ENCODE results near the gene MRI1. TPM values are rescaled to one million over a fixed set of nuclear protein-coding genes. Genes with fewer than 3 reads are reported as not detected.
"Not testable (repeated sequence)": the region's sequence is repeated elsewhere in the genome, so short reads cannot be mapped to it uniquely, and the experiment has no call there.

The MRI1 gene
- polyA plus RNA-seq, 3 donors: 12.4 to 33.5 (median 28.3) TPM

DNA sequence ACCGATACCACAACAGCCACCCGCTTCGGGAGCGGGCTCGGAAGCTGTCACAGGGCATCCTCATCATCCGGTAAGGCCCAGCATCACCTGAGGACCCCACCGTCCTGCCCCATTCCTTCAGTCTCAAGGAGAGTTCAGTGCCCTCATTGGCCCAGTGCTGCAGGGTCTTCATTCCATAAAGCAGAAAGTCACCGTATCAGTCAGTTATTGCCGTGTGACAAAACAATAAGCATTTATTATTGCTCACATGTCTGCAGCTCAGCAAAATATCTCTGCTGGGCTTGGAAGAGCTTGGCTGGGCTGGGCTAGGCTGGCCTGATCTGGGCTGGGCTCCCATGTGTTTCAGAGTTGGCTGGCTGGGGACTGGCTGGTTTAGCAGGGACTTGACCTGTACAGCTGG lies 8.1 kb upstream of the MRI1 start:
- H3K27ac ChIP-seq (ENCODE audit: low read depth, low read length): no peak overlapping the region
- WGBS, 3 donors: 96 to 98% (median 98%) methylated on average over 9 of the region's 9 CpGs

DNA sequence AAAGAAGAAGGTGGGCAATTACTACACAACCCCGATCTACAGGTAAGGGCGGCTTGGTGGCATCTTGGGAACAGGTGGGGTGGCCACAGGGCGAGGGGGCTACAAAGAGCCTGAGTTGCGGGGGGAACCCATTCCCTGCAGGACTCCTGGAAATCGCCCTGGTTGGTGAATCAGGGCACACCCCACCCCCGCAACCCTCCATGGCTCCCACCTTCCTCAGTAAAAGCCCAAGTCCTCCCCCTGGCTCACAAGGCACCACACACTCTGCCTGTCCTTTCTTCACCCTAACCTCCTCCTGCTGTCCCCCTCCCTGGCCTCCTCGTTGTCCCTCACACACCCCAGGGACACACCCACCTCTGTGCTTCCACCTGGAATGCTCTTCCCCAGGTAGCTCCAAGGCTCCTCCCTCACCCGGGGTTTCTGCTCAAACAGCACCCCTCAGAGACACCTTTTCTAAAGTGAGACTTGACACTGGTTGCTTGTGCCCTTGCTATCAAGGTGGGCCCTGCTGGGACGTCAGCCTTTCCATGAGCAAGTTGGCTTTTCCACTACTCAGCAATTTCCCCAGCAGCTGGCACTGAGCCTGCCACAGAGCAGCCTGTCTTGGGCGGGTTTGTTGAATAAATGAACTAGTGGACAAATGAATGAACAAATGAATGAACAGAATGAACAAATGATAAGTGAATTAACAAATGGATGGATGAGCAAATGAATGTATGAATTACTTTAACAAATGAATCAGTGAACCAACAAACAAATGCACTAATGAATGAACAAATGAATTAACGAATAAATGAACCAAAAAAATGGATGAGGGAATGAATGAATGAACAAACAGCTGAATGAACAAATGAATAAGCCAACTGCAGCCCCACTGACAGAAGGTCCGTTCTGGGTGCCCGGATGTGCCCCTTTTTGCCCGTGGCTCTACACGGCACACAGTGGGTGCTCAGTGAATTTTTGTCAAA lies 6.2 kb upstream of the MRI1 start:
- 87 to 92% (median 88%) methylated on average over 15 of the region's 15 CpGs for WGBS, 3 donors
- no peak overlapping the region for H3K27ac ChIP-seq (ENCODE audit: low read depth, low read length)

DNA sequence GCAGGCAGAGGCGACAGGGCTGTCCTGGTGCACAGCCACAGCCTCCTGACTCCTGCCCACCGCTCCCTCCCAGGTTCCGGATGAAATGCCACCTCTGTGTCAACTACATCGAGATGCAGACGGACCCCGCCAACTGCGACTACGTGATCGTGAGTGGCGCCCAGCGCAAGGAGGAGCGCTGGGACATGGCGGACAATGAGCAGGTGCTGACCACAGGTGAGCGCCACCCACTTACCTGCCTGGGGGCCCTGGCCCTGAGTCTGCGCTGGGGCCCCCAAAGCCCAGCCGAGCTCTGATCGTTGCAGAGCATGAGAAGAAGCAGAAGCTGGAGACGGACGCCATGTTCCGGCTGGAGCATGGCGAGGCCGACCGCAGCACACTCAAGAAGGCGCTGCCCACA lies 5.5 kb upstream of the MRI1 start:
- 96% methylated on average over 24 of the region's 24 CpGs for whole genome bisulfite sequencing, 3 donors
- H3K27ac ChIP-seq (ENCODE audit: low read depth, low read length): no peak overlapping the region

DNA sequence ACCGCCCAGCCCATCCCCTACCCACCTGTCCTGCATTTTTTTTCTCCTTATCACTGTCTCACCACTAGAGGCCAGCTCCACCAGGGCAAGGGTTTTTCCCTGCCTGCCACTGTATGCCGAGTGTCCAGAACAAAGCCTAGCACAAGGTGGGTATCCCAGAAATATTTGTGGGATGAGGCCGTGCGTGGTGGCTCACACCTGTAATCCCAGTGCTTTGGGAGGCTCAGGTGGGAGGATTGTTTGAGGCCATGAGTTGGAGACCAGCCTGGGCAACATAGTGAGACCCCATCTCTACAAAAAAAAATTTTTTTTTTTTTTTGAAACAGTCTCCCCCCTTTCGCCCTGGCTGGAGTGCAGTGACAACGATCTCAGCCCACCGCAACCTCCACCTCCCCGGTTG lies 2.9 kb upstream of the MRI1 start:
- 83 to 97% (median 97%) methylated on average over 8 of the region's 8 CpGs for WGBS, 3 donors
- no peak overlapping the region for H3K27ac ChIP-seq (ENCODE audit: low read depth, low read length)

DNA sequence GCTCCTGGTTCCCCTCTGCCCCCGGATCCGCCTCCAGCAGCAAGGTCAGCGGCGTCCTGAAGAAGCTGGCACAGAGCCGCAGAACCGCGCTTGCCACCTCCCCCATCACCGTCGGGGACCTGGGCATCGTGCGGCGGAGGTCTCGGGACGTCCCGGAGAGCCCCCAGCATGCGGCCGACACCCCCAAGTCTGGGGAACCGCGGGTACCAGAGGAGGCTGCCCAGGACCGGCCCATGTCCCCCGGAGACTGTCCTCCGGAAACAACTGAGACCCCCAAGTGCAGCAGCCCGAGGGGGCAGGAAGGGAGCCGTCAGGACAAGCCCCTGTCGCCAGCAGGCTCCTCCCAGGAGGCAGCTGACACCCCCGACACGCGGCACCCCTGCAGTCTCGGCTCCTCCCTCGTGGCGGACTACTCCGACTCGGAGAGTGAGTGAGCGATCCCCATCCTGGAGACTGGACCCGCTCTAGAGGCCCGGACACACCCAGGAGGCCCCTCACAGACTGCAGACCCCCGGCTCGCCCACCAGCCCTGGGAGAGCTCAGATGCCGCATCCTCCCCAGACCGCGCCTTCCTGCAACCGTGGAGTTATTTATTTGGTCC lies 1.6 kb upstream of the MRI1 start:
- no peak overlapping the region for H3K27ac ChIP-seq (ENCODE audit: low read depth, low read length)
- 87 to 92% (median 89%) methylated on average over 40 to 42 of the region's 42 CpGs for WGBS, 3 donors

DNA sequence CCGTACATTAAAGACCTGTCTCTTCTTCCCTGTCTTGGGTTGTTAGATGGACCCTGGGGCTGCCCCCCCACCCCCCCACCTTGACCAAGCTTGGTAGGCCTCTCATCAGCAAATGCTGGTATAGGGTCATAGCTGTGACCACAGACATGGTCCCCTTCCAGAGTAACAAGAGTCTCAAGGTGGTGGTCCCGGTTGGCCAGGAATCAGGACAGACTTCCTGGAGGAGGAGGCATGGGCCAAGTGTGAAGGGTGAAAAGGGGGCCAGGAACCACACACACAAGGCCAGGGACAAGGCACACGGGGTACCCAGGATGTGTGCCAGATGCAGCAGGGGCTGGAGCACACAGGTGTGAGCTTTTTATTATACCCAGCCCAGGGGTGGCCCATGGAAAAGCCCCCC lies 1.1 kb upstream of the MRI1 start:
- H3K27ac ChIP-seq (ENCODE audit: low read depth, low read length): no peak overlapping the region
- 85 to 95% (median 90%) methylated on average over 3 of the region's 3 CpGs for WGBS, 3 donors

DNA sequence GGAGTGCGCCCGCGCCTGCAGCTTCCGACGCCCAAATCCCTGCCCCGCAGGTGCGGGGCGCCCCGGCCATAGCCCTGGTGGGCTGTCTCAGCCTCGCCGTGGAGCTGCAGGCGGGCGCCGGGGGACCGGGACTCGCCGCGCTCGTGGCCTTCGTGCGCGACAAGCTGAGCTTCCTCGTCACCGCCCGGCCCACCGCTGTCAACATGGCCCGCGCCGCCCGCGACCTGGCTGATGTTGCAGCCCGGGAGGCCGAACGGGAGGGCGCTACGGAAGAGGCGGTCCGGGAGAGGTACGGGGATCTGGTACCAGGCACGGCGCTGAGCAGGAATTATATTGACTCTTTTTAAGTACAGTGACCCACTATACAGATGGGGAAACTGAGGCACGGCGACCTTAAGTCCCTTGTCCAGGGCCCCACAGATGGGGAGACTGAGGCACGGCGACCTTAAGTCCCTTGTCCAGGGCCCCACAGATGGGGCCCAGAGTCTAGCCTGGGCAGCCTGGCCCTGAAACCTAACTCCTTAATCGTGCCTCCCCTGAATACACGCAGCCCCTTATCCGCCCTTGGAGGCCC lies 586 bp downstream of the MRI1 start:
- no peak overlapping the region for H3K27ac ChIP-seq (ENCODE audit: low read depth, low read length)
- 1% methylated on average over 46 to 48 of the region's 48 CpGs for WGBS, 3 donors

DNA sequence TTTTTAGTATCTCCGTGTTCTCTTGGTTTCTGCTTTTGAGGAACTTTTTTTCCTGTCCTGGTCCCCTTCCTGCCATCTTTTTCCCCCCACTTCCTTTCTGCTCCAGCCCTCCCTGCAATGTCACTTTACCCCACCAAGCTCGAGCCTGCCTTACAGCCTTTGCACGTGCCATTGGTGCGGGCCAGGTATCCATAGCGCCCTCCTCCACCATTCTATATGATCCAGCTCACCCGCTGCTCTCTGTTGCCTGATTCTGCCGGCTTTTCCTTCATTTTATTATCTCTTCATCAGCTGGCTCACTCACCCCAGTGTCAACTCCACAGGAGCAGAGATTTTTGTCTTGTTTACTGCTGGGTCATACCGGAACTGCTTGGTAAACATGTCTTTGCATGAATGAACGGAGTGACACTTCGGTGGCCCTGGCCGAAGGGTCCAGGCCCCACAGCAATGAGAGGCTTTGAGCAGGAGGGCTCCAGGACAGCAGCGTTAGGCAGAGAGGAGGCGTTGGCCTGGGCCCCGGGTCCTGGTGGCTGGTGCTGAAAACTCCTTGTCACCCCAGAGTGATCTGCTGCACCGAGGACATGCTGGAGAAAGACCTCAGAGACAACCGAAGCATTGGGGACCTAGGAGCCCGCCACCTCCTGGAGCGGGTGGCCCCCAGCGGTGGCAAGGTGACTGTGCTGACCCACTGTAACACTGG lies 1.2 kb downstream of the MRI1 start:
- H3K27ac ChIP-seq (ENCODE audit: low read depth, low read length): no peak overlapping the region

DNA sequence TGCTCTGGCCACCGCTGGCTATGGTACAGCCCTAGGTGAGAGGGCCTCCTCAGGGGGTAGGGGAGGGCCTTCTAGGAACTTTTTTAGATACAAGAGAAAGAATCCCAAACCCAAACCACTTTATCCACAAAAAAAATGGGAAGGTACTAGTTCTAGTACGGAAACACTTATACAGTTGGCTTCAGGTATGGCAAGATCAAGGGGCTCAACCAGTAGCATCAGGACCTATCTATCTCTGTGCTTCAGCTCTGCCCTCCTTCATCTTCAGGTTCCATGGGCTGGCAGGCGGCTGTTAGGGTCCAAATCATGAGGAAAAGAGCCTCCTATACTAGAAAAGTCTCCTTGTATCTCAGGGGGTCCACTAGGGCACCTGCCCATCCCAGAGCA lies 1.8 kb downstream of the MRI1 start:
- H3K27ac ChIP-seq (ENCODE audit: low read depth, low read length): no peak overlapping the region
- WGBS, 3 donors: 94 to 98% (median 96%) methylated on average over 3 of the region's 3 CpGs

More for the DNA sequence above, 1.2 kb downstream of the MRI1 start:
- WGBS, 3 donors: 51 to 65% (median 58%) methylated on average over 19 of the region's 19 CpGs

DNA sequence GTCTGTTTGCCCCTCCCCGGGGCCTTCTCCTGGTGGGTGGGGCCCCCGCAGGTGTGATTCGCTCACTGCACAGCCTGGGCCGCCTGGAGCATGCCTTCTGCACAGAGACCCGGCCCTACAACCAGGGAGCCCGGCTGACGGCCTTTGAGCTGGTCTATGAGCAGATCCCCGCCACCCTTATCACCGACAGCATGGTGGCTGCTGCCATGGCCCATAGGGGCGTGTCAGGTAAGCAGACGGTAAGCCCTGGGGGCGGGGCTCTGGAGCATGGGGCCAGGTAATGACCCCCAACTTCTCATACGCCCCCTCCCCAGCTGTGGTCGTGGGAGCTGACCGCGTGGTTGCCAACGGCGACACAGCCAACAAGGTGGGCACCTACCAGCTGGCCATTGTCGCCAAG lies 4.2 kb downstream of the MRI1 start:
- no peak overlapping the region for H3K27ac ChIP-seq (ENCODE audit: low read depth, low read length)
- WGBS, 3 donors: 90 to 92% (median 91%) methylated on average over 19 of the region's 19 CpGs

DNA sequence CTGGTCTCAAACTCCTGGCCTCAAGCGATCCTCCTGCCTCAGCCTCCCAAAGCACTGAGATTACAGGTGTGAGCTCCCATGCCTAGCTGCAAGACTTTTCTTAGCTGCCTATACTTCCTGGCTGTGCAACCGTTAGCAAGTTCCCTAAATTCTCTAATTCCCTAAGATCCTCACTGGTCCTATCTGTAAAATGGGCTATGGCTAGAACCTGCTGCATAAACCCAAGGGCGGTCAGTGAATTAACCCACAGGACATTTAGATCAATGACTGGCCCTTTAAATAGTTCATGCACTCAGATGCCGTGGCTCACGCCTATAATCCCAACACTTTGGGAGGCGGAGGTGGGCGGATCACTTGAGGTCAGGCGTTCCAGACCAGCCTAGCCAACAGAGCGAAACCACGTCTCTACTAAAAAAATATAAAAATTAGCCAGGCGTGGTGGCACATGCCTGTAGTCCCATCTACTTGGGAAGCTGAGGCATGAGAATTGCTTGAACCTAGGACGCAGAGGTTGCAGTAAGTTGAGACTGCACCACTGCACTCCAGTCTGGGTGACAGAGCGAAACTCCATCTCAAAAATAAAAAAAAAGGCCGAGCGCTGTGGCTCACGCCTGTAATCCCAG lies 5.8 kb downstream of the MRI1 start:
- 87 to 91% (median 90%) methylated on average over 16 of the region's 16 CpGs for WGBS, 3 donors
- H3K27ac ChIP-seq (ENCODE audit: low read depth, low read length): no peak overlapping the region

DNA sequence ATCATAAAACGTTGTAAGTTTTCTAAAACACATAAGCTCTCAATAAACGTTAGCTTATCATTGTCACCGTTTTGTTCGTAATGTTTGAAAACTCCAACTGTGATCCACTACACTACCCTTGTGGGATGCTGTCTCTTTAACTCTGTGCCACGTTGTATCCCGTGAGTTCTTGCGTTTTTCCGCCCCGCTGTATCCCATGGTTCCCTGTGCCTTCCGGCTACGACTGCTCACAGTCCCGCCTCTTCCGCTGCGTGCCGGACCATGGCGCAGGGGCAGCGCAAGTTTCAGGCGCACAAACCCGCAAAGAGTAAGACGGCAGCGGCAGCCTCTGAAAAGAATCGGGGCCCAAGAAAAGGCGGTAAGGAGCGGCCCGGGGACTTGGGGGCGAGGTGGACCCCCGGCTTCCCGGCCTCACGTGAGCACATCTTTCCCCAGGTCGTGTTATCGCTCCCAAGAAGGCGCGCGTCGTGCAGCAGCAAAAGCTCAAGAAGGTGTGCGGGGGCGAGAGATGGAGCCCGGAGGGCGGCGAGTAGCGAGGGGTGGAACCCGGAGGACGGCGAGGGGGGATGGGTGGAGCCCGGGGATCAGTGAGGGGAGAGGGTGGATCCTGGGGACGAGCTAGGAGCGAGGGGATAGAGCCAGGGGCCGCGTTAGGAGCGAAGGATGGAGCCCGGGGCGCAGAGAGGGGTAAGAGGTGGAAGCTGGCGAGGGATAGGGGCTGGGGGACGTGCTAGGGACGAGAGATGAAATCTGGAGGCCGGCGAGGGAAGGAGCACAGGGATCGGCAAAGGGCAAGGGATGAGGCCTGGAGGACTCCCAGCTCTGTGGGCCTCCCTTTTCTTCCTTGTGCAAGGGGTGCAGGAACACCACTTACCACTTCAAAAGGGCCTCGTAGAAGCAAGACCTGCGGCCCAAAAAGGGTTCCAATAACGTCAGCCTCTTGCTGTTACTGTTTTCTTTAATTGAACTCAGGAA lies 10.2 kb downstream of the MRI1 start, which contains the start of gene C19orf53:
TSS of gene C19orf53 (plus strand) at position 240 of the 975 bp plus-strand sequence. CDS start at position 262, 22 bp downstream.
- 0 to 1% (median 1%) methylated on average over 61 of the region's 61 CpGs for WGBS, 3 donors
- H3K27ac ChIP-seq (ENCODE audit: low read depth, low read length): peak within 1 kb of the TSS; percentile 11

DNA sequence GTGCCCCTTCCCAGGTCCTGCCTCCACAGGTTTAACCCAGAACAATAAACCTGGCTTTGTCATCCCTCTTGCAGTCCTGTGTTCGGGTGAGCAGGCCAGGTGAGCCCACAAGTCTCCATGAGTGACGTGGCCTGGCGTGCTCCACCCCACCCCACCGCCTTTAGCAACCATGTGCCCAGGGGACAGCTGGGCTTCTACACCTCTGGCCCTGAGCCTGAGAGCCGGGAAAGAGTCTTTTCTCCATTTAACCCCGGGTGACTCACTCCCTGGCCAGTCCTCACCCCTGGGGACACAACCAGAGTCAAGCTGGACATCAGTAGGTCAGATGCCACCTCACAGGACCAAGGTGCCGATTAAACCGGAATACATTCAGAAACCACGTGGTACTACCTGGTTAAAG lies 14.1 kb downstream of the MRI1 start:
- no peak overlapping the region for H3K27ac ChIP-seq (ENCODE audit: low read depth, low read length)
- 73 to 89% (median 84%) methylated on average over 9 of the region's 9 CpGs for WGBS, 3 donors

DNA sequence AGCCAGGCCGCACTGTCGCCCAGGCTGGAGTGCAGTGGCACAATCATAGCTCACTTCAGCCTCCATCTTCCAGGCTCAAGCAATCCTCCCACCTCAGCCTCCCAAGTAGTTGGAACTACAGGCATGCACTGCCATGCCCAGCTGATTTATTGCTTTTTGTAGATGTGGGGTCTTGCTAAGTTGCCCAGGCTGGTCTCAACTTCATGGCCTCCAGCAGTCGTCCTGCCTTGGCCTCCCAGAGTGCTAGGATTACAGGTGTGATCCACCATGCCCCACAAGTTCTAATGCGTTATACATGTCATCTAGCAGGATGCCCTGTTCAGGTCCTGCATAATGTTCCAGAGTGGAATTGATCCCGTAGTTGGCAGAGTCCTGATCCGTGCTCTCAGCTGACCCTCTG lies 14.5 kb downstream of the MRI1 start:
- WGBS, 3 donors: 76 to 92% (median 82%) methylated on average over 6 of the region's 6 CpGs
- H3K27ac ChIP-seq (ENCODE audit: low read depth, low read length): no peak overlapping the region

DNA sequence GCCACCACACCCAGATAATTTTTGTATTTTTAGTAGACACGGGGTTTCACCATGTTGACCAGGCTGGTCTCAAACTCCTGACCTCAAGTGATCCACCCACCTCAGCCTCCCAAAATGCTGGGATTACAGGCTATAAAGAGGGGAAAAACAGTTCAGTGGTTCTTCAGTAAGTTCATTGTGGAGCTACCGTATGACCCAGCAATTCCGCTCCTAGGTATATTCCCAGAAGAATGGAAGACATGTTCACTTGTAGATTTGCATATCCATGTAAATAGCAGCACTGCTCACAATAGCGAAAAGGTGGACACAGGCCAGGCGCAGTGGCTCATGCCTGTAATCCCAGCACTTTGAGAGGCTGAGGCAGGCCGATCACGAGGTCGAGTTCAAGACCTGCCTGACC lies 15.5 kb downstream of the MRI1 start:
- 95 to 96% (median 96%) methylated on average over 8 of the region's 8 CpGs for WGBS, 3 donors
- H3K27ac ChIP-seq (ENCODE audit: low read depth, low read length): not testable (repeated sequence)

DNA sequence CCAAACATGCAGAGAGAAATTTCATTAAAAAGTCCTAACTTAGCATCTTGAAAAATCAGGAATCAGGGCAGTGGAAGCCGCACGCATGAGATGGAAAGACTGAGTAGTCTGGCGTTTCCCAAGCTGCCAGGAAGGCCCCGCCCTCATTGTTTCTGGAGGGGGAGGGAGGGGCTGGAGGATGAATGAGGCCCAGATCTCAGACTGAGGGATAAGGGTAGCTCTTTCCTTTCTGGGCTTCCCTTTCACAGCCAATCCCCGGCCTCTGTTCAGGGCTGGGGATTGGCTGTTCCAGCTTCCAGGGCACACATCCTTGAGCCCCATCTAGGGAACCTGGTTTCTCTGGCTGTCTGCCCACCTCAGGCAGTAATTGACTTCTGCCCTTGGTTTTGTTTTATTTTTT lies 17.2 kb downstream of the MRI1 start:
- H3K27ac ChIP-seq (ENCODE audit: low read depth, low read length): no peak overlapping the region
- WGBS, 3 donors: 1 to 9% (median 7%) methylated on average over 5 of the region's 5 CpGs

DNA sequence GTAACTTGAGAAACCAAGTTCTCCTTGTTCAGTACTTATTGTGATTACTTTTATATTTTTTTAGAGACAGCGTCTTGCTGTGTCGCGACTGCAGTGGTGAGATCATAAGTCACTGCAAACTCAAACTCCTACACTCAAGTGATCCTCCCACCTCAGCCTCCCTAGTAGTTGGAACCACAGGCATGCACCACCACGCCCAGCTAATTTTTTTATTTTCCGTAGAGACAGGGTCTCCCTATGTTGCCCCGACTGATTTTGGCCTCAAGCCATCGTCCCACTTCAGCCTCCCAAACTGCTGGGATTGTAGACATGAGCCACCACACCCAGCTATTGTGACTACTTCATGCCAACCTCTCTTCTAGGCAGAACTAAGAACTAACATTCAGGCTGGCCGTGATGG lies 18.2 kb downstream of the MRI1 start:
- no peak overlapping the region for H3K27ac ChIP-seq (ENCODE audit: low read depth, low read length)
- WGBS, 3 donors: 63 to 77% (median 72%) methylated on average over 8 of the region's 8 CpGs
